HepG2 (cell line): ENCODE data around the gene BUB1. TPM values are rescaled to one million over a fixed set of nuclear protein-coding genes. Genes with fewer than 3 reads are reported as not detected.

Experiments used
- ATAC-seq: fragments of 200-7000 bp; cut with Tn5 transposase; 3 replicates; pipeline ENCODE4 v1.9.1; 2020; ENCODE audit warnings: mild to moderate bottlenecking, moderate library complexity
- BruUV-seq: library from RNA; stranded (reverse); fragments of 400-500 nt; replicated peaks from 2 replicates; lab custom pipeline; 2021; lab: Mats Ljungman, UMichigan
- CTCF ChIA-PET: fragments of 300-600 bp; formaldehyde crosslinking; extraction: SDS; loops from one replicate; lab custom pipeline; 2021; ENCODE audit warnings: low total read pairs, inconsistent platforms, low intra/inter-chr PET ratio; lab: Yijun Ruan, JAX
- POLR2A ChIA-PET: fragments of 350-600 bp; sonication (Branson Sonifier 250); formaldehyde crosslinking; loops from one replicate; lab custom pipeline; 2020; ENCODE audit warnings: antibody characterized with exemption, inconsistent platforms; lab: Yijun Ruan, JAX
- DNase-seq: peaks from one replicate; pipeline ENCODE4 v3.0.0-alpha.2; 2015; ENCODE audit warnings: low spot score
- FAIRE-seq: peaks from 3 replicates; lab custom pipeline; 2011; peaks lifted over from hg19 to GRCh38; lab: Jason Lieb, UNC
- H2AFZ ChIP-seq: one replicate; pipeline ENCODE4 v1.6.1; 2011; ENCODE audit warnings: low read length, inconsistent platforms
- H3K27ac ChIP-seq: fragments of 300-600 bp; 3 replicates; pipeline ENCODE4 v1.8.0; 2011; ENCODE audit warnings: mixed run types, mild to moderate bottlenecking, mixed read lengths, low read length, inconsistent platforms; ENCODE audit not compliant: insufficient read depth; ENCODE audit errors: extremely low read length
- H3K27me3 ChIP-seq, 2 experiments: fragments of 200-600 bp in 1 of 2; 2 replicates in 1 of 2; 3 replicates in 1 of 2; pipeline versions ENCODE4 v1.6.0 to v1.8.0; 2011; ENCODE audit warnings: low read length in 2 of 2, mild to moderate bottlenecking in 2 of 2, moderate library complexity in 2 of 2, inconsistent platforms in 1 of 2; ENCODE audit not compliant: insufficient read depth in 2 of 2, control insufficient read depth in 1 of 2
- H3K36me3 ChIP-seq, 2 experiments: fragments of 200-600 bp in 1 of 2; replicated peaks in 1 of 2; 2 replicates in 1 of 2; 3 replicates in 1 of 2; pipeline versions ENCODE4 v1.5.1 to v1.8.0; 2011; ENCODE audit warnings: low read length in 2 of 2, inconsistent platforms in 1 of 2; ENCODE audit not compliant: insufficient read depth in 2 of 2, control insufficient read depth in 1 of 2
- H3K4me1 ChIP-seq: 2 replicates; pipeline ENCODE4 v1.5.1; 2012; ENCODE audit warnings: low read length, inconsistent platforms; ENCODE audit not compliant: insufficient read depth
- H3K4me2 ChIP-seq: 2 replicates; pipeline ENCODE4 v1.6.0; 2011; ENCODE audit warnings: low read depth, low read length, inconsistent platforms
- H3K4me3 ChIP-seq, 3 experiments: fragments of 200-600 bp in 1 of 3; sonication (generic), shearing (Covaris generic) in 1 of 3; replicated peaks in 1 of 3; 2 replicates each; pipeline ENCODE4 v1.5.1; 2011 to 2016; ENCODE audit warnings: low read length in 3 of 3, inconsistent platforms in 2 of 3, low read depth in 2 of 3, mild to moderate bottlenecking in 2 of 3, control low read depth in 1 of 3, mixed read lengths in 1 of 3; ENCODE audit not compliant: insufficient read depth in 1 of 3
- H3K79me2 ChIP-seq: one replicate; pipeline ENCODE4 v1.6.1; 2011; ENCODE audit warnings: low read length, inconsistent platforms; ENCODE audit not compliant: insufficient read depth
- H3K9ac ChIP-seq: 2 replicates; pipeline ENCODE4 v1.6.0; 2011; ENCODE audit warnings: mild to moderate bottlenecking, low read depth, low read length, inconsistent platforms; ENCODE audit not compliant: insufficient read depth
- H3K9me3 ChIP-seq: 2 replicates; pipeline ENCODE4 v1.5.1; 2012; ENCODE audit warnings: mild to moderate bottlenecking, low read length
- H4K20me1 ChIP-seq: 2 replicates; pipeline ENCODE4 v1.6.0; 2011; ENCODE audit warnings: inconsistent platforms, mild to moderate bottlenecking, low read length, moderate library complexity; ENCODE audit not compliant: insufficient read depth
- FOXO1 ChIP-seq: sonication (generic); formaldehyde crosslinking; IDR thresholded peaks from 2 replicates; pipeline ENCODE4 v1.4.0; 2020; ENCODE audit warnings: missing genetic modification reagents
- KDM5A ChIP-seq: fragments of 200-600 bp; sonication (generic); IDR thresholded peaks from 2 replicates; pipeline ENCODE4 v1.7.0; 2018; ENCODE audit warnings: antibody characterized with exemption, mild to moderate bottlenecking, low read length, borderline replicate concordance
- SAP130 ChIP-seq: IDR thresholded peaks from 2 replicates; pipeline ENCODE4 v1.6.1; 2016; ENCODE audit warnings: low read depth
- XRCC5 ChIP-seq: fragments of 200-400 bp; formaldehyde crosslinking; optimal IDR thresholded peaks from 2 replicates; pipeline ENCODE3; 2017; ENCODE audit warnings: mild to moderate bottlenecking, low read length
- ZFP1 ChIP-seq: IDR thresholded peaks from 2 replicates; pipeline ENCODE4 v1.6.1; 2016
- ZNF274 ChIP-seq: sonication (generic); formaldehyde crosslinking; IDR thresholded peaks from 2 replicates; pipeline ENCODE4 v1.5.1; 2020; ENCODE audit warnings: mild to moderate bottlenecking, missing genetic modification reagents
- ZNF556 ChIP-seq: sonication (generic); formaldehyde crosslinking; IDR thresholded peaks from 2 replicates; pipeline ENCODE4 v1.4.0; 2020; ENCODE audit warnings: mild to moderate bottlenecking, missing genetic modification reagents, borderline replicate concordance
- ZNF83 ChIP-seq: sonication (generic); formaldehyde crosslinking; IDR thresholded peaks from 2 replicates; pipeline ENCODE4 v1.4.0; 2020; ENCODE audit warnings: missing genetic modification reagents, mild to moderate bottlenecking, borderline replicate concordance
- ZNF839 ChIP-seq: sonication (generic); formaldehyde crosslinking; IDR thresholded peaks from 2 replicates; pipeline ENCODE4 v1.4.0; 2020; ENCODE audit warnings: missing genetic modification reagents, mild to moderate bottlenecking, borderline replicate concordance
- WGBS: methylation state at CpG from one replicate; pipeline ENCODE4 v1.1.6; 2017; ENCODE audit warnings: low lambda C conversion rate; 5-methylcytosine and 5-hydroxymethylcytosine counted together
- in situ Hi-C: cut with HindIII; loops from 2 replicates; pipeline ENCODE4 v1.10.0; 2017; ENCODE audit warnings: low pct_unique_long_range_greater_than_20kb; ENCODE audit not compliant: extremely low pct_ligation_motif_present
- intact Hi-C: fragments of 100-400 bp; cut with micrococcal nuclease; formaldehyde crosslinking; loops from one replicate; pipeline ENCODE4 v1.10.0; 2022; ENCODE audit not compliant: unreplicated experiment
- polyA plus RNA-seq, 8 experiments: library from polyadenylated mRNA; depleted of rRNA in 3 of 8; stranded (reverse) in 7 of 8; unstranded in 1 of 8; fragments of >200 nt; fragmentation: Illumina TruSeq in 4 of 8; extraction: Trizol in 4 of 8; gene quantifications; 2 replicates each; pipeline versions ENCODE4 v1.2.1 to v1.2.3, GENCODE V29; 2011 to 2016; ENCODE audit warnings: low read depth in 4 of 8, missing spikeins in 1 of 8, mixed read lengths in 1 of 8; ENCODE audit not compliant: insufficient read depth in 1 of 8
- total RNA-seq, 5 experiments: library from RNA; depleted of rRNA; stranded (reverse); fragments of >200 nt; fragmentation: Illumina TruSeq; extraction: Trizol; gene quantifications; 2 replicates each; pipeline ENCODE4 v1.2.3, GENCODE V29; 2016; ENCODE audit warnings: low read depth in 1 of 5
- TF ChIP-seq, protein P1 (sequence below): sonication (generic); formaldehyde crosslinking; IDR thresholded peaks from 2 replicates; pipeline ENCODE4 v1.5.1; 2020; ENCODE audit warnings: missing genetic modification reagents, mild to moderate bottlenecking, borderline replicate concordance
- TF ChIP-seq, protein P2 (sequence below): sonication (generic); formaldehyde crosslinking; IDR thresholded peaks from 2 replicates; pipeline ENCODE4 v1.8.0; 2022; ENCODE audit warnings: missing genetic modification reagents, mild to moderate bottlenecking, inconsistent platforms, borderline replicate concordance
- TF ChIP-seq, protein P3 (sequence below): sonication (generic); formaldehyde crosslinking; IDR thresholded peaks from 2 replicates; pipeline ENCODE4 v1.5.0; 2020; ENCODE audit warnings: missing genetic modification reagents
- TF ChIP-seq, protein P4 (sequence below): sonication (generic); formaldehyde crosslinking; IDR thresholded peaks from 2 replicates; pipeline ENCODE4 v1.4.0; 2020; ENCODE audit warnings: missing genetic modification reagents

BUB1 gene
- total and polyA plus RNA-seq, 2 of the 13 experiments (the other 11 are each of a cell fraction or from before 2014, with no cell fraction given) = 27.8 to 52.6 TPM

DNA sequence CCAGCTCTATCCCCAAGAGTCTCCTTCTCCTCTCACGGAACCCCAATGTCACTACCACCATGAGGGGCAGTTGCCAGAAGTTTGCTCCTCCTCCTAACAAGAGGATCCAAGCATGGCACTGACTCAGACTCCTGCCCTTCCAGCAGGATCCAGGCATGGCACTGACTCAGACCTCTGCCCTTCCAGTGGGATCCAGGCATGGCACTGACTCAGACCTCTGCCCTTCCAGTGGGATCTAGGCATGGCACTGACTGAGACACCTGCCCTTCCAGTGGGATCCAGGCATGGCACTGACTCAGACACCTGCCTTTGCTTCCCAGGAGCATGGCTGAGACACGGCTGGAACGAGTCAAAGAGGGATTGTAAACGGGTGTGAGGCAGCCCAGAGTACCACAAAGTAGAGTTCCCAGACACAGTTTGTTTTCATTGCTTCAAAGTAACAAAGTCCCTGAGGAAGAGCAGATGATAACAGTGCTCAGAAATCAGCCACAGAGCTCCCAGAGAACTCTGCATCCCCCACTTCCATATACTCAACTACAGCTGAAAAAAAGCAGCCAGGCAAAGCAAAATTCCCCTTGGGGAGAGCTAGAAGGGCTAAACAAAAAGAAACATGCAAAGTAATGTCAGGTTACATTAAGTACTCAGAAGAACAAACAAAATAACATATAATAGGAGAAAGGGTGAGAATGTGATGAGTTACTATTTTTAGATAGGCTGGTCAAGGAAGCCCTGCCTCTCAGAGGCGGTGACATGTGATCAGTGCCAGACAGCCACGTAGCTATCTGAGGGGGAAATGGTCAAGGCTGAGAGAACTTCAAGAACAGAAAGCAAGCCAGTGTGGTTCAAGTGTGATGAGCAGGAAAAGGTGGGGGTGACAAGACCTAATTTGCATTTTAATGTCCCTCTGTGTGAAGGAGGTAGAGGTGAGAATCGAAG is 3.0 kb downstream of the BUB1 start:
- intact Hi-C loops = no loop called here
- peak overlapping the region; percentile 24; the same call in 1 of the 2 replicates for H3K9ac ChIP-seq
- peak overlapping the region; percentile 10 for H3K4me2 ChIP-seq
- no peaks in the 10 kb centered on the region for H4K20me1 ChIP-seq
- BruUV-seq = no TSS peak
- CTCF ChIA-PET = no interaction called here
- ATAC-seq (no peak), FAIRE-seq (no peak), DNase-seq (no peak)
- H3K79me2 ChIP-seq = peaks cover 34% of the 10 kb centered on the region
- no peaks in the 10 kb centered on the region for H3K9me3 ChIP-seq
- H3K27ac ChIP-seq = no peak overlapping the region
- no peak overlapping the region for H3K4me3 ChIP-seq
- POLR2A ChIA-PET = no interaction called here
- peaks cover 0 to 2% of the 10 kb centered on the region in 2 experiments; a peak in 2 of 5 replicates for H3K27me3 ChIP-seq
- H3K4me1 ChIP-seq = peaks cover 34% of the 10 kb centered on the region
- in situ Hi-C loops = no loop called here
- TF ChIP-seq, protein P1, sequence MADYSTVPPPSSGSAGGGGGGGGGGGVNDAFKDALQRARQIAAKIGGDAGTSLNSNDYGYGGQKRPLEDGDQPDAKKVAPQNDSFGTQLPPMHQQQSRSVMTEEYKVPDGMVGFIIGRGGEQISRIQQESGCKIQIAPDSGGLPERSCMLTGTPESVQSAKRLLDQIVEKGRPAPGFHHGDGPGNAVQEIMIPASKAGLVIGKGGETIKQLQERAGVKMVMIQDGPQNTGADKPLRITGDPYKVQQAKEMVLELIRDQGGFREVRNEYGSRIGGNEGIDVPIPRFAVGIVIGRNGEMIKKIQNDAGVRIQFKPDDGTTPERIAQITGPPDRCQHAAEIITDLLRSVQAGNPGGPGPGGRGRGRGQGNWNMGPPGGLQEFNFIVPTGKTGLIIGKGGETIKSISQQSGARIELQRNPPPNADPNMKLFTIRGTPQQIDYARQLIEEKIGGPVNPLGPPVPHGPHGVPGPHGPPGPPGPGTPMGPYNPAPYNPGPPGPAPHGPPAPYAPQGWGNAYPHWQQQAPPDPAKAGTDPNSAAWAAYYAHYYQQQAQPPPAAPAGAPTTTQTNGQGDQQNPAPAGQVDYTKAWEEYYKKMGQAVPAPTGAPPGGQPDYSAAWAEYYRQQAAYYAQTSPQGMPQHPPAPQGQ (CRISPR knock-in tag) = no peak
- TF ChIP-seq SAP130 (CRISPR knock-in tag) (peak; percentile 19; the same call in 1 of the 2 replicates), XRCC5 (peak; percentile 47)
- H3K36me3 ChIP-seq = peaks cover 12 to 46% of the 10 kb centered on the region in 2 experiments
- H2AFZ ChIP-seq = peak overlapping the region; percentile 42
- 83% methylated on average over 7 of the region's 7 CpGs for WGBS

DNA sequence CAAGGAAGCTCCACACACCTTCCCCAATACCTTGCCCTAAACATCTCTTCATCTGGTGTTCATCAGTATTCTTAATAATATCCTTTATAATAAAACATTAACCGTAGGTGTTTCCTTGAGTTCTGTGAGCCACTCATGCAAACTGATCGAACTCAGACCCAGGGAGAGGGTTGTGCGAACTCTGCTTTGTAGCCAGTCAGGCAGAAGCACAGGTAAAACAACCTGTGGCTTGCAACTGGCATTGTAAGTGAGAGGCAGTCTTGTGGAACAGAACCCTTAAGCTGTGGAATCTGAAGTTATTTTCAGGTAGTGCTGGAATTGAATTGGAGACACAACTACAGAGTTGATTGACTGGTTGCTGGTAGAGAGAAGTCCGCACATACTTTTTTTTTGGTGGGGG is 4.7 kb downstream of the BUB1 start:
- intact Hi-C loops (no loop called here), in situ Hi-C loops (no loop called here)
- no peak for DNase-seq
- WGBS = 100% methylated on average over 4 of the region's 4 CpGs
- no peak for ATAC-seq
- ChIA-PET POLR2A (no interaction called here), CTCF (no interaction called here)
- Histone ChIP-seq H3K9me3 (no peaks in the 10 kb centered on the region), H3K9ac (no peak overlapping the region), H2AFZ (no peak overlapping the region), H3K4me1 (peaks cover 22% of the 10 kb centered on the region), H4K20me1 (no peaks in the 10 kb centered on the region), H3K4me2 (no peak overlapping the region), H3K27ac (no peak overlapping the region), H3K79me2 (peaks cover 34% of the 10 kb centered on the region), H3K4me3 (no peak overlapping the region), H3K36me3 (peaks cover 22 to 63% of the 10 kb centered on the region in 2 experiments), H3K27me3 (no peaks in the 10 kb centered on the region; a peak in 1 of 5 replicates)
- BruUV-seq = no TSS peak
- FAIRE-seq = no peak
- no peak for TF ChIP-seq ZNF274
- TF ChIP-seq, protein P2, sequence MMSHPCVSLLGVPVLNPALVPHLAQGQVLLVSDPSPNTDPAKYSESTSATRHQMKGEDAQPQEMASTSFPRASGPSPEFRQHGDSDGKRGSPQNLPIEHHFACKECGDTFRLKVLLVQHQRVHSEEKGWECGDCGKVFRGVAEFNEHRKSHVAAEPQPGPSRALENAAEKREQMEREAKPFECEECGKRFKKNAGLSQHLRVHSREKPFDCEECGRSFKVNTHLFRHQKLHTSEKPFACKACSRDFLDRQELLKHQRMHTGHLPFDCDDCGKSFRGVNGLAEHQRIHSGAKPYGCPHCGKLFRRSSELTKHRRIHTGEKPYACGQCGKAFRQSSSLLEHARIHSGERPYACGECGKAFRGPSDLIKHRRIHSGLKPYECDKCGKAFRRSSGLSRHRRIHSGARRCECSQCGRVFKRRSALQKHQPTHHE (CRISPR knock-in tag) = no peak
- TF ChIP-seq ZNF83 (CRISPR knock-in tag) = no peak
- TF ChIP-seq, protein P3, sequence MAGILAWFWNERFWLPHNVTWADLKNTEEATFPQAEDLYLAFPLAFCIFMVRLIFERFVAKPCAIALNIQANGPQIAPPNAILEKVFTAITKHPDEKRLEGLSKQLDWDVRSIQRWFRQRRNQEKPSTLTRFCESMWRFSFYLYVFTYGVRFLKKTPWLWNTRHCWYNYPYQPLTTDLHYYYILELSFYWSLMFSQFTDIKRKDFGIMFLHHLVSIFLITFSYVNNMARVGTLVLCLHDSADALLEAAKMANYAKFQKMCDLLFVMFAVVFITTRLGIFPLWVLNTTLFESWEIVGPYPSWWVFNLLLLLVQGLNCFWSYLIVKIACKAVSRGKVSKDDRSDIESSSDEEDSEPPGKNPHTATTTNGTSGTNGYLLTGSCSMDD (CRISPR knock-in tag) = no peak
- no peak for TF ChIP-seq ZFP1 (CRISPR knock-in tag)
- TF ChIP-seq ZNF839 (CRISPR knock-in tag) = no peak
- no peak for TF ChIP-seq ZNF556
- no peak for TF ChIP-seq FOXO1 (CRISPR knock-in tag)
- TF ChIP-seq, protein P4, sequence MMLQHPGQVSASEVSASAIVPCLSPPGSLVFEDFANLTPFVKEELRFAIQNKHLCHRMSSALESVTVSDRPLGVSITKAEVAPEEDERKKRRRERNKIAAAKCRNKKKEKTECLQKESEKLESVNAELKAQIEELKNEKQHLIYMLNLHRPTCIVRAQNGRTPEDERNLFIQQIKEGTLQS (CRISPR knock-in tag) = no peak
- no peak for TF ChIP-seq KDM5A
